Kasumi-1 (cell line): ENCODE data around the gene TCF7L2.

Experiments used
- DNase-seq, 2 experiments: peaks; one replicate each; lab custom pipeline; 2025; lab: John Stamatoyannopoulos, UW

The TCF7L2 gene

DNA sequence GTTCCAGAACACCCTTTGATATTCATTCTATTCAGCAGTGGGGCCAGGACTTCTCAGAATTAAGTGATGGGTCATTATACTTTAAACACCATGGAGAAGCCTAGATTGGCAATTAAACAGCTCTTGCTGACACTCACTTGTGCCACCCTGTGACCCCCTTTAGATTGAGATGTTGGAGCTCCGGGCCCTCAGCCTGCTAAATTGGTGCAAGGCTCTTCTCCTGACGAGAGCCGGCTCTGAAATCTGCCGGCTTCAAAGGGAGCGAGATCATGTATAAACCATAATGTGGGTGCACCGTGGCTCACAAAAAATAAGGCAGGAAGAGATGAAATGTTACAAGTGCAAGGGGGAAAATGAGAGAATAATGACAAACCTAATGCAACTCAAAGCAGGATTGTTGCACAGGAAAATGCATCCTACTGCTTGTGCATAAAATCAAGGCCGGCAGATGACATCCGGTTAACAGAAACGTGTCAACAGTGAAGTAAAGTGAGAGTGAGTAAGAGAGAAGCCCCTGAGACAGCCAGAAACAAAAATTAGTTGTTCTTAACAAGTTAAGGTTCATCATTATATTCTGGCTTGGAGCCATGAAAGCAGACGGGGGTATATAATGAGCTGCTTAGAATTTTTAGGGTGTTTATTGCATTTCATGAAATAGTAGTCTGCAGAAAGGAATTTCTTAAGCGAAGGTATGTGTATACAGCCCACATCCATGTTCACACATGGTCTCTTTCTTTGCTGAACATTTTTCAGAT, 198.2 kb downstream of the TCF7L2 start:
- DNase-seq, result no peak

DNA sequence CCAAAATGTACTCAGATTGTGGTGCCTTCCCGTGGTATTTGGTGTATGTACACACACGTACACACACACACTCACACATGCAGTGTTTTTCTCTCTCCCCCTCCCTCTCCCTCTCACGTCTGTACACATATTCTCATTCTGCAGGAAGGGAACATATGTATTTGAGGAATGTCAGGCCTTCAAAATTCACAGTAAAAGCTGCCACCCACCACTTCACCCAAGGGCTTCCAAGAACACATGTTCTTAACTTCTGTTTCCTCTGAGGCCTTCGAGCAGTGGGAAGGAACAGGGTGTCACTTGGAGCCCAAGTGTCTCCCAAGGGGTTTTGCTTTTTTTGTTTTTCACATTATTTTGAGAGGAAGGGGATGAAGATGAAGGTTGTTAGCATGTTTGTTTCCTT, 198.9 kb downstream of the TCF7L2 start:
- peak; percentile 39 to 51 for DNase-seq

DNA sequence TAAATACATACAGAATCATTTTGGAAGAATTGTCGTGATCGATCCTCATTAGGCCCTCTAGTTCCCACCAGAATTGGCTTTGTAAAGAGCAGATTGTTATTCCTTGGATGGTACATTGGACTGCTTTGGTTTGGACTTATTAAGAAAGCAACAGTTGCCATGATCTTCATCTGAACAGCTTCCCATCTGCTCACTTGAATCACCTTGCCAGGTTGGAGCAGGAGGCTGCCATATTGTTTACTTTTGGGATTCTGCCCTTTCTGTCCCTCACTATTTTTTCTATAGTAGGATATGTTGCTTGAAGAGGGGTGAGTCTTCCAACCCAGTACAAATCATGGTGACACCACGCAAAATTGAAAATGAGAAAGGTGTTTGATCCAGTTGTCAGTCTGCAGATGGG, 199.6 kb downstream of the TCF7L2 start:
- no peak for DNase-seq

DNA sequence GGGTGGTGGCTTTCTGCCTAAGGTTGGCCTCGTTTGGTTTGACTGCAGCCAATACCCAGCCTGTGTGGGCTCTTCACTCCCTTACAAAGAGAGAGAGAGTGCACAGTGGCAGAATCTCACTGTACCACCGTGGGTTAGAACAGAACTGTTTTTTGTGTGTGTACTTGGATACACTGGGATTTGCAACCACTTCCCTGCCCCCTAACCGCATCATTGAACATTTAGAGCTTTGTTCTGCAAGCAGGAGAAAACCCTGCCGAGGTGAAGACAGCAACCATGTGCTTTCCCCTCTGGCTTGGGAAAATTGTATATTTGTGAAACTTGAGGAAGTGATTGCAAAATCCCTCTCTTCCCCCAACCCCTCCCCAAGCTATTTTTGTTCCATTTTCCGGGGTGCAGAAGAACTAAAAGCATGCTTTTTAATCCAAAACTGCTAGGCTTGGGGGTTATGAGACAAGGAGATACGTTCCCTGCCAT, 201.2 kb downstream of the TCF7L2 start:
- peak; percentile 84 to 93 for DNase-seq

DNA sequence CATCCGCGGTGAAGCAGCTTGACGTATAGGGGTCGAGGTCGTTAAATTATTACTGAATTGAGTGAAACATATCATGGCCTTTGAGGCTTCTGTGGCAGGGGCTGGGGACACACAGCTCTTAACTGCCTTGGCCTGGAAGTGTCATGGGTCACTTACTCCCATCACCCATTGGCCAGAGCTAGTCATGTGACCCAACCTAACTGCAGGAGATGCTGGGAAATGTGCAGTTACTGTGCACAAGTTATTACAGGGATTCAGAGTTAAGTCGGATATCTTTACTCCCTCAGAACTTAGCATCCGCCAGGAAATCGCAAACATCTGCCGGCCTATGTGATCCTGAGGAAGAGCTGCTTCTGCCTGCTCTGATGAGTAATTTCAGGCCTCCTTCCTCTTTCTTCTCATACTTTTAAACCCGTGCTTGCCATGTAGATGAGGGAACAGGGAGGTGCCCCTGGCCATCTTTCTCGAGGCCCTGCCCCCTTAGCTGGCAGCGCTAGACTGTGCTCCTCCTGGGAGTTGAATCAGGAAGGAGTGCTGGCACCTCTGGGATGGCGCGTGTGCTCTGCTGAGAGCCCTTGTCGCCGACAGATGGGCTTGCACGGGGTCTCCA, 203.6 kb downstream of the TCF7L2 start:
- DNase-seq, result peak; percentile 99

DNA sequence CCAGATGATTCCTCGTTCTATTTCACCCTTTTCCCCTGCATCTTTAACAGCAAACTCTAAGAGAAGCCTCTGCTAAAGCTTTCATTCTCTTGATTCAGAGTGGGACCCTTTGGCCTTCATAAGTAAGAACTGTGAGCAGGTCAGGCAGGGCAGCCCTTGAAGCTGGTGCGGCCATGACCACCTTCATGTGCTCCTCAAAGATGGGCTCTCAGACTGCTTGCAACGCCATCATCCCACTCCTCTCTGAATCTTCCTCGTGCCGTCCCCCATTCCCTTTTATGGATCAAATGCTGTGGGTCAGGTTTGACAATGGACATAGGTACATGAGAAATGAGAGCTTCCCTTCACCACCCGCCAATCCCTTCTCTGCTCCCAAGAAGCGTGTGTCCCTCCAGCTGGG, 207.4 kb downstream of the TCF7L2 start:
- no peak for DNase-seq

DNA sequence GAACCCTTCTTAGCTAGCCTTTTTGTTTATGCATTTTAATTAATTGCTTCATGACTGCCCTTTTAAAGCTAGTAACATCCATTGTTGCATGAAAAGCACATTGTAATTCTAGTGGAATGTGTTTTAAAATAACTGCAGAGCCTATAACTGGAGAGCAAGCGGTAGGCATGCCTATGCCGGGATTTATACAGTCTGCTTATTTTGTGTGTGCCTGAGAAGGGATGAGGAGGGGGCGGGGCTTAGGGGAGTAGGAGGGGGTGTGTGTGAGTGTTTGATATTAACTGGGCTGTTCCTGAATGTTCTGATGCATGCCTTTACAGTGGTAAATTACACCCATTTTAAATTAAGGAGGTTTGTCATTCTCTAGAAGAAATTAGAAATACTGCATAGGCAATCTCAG, 208.1 kb downstream of the TCF7L2 start:
- no peak for DNase-seq

DNA sequence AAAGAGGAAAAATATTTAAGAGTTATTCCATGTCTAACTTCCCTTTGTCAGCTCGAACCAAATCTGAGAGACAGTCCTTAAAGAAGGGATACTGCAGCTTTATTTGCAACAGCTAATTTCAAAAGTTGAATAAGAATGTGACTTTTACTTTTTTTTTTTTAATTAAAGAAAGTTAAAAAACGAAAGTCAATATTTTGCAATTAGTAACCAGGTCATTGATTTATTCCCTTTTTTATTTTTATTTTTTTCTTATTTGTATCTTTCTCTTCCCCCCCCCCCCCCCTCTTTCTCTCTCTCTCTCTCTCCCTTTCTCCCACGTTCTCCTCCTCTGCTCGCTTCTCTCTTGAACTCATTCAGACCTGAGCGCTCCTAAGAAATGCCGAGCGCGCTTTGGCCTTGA, 209.5 kb downstream of the TCF7L2 start:
- no peak for DNase-seq

DNA sequence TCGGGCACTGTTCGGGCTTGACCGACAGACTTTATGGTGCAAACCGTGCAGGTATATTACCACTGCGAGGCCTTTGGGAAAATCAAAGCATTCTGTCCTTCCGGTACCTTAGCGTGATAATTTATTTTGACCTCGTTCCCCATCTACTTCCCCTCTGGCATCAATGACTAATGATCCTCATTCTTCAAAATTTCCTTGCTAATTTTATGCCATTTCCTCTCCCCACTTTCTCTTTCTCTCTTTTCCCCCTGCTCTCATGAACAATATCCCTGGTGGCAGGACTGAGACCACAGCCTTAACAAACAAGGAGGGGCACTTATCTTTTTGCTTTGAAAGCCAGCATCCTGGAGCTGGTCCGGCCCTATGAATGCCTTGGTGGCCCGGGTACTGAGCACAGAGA, 210.6 kb downstream of the TCF7L2 start:
- no peak for DNase-seq

DNA sequence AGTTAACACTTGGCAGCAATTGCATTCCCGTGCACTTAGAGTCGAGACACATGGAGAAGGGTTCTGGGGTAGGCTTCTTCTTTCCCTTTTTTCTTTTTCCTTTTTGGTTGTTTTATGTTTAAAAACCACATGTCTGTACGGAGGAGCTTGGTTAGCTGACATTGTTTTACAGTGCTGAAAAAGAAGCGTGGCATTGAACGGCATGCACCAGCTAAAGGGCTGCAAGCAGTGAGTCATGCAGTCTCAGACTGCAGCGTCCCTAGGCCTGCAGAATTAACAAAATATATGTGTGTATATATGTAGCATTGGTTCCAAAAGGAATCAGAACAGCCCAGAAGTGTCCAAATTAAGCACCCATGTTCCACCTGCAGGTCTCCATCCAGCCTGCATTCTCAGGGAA, 211.0 kb downstream of the TCF7L2 start:
- DNase-seq, result no peak

DNA sequence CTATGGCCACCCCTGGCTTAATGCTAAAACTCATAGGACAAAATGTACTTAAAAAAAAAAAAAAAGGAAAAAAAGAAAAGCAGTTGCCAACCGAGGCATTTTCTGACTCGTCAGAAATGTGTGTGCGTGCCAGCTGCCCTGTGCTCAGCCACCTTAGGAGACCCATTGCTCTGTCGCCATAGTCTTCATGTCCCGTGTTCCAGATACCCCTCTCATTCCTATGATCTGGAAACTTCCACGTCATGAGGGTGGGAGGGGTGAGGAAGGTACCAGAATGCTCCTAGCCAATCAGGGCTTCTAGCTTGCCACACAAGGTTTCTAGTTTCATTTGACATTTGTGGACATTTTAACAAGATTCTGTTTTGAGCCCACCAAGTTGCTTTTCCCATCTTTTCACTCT, 212.9 kb downstream of the TCF7L2 start:
- DNase-seq, result no peak

DNA sequence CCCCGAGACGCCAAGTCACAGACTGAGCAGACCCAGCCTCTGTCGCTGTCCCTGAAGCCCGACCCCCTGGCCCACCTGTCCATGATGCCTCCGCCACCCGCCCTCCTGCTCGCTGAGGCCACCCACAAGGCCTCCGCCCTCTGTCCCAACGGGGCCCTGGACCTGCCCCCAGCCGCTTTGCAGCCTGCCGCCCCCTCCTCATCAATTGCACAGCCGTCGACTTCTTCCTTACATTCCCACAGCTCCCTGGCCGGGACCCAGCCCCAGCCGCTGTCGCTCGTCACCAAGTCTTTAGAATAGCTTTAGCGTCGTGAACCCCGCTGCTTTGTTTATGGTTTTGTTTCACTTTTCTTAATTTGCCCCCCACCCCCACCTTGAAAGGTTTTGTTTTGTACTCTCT, 215.6 kb downstream of the TCF7L2 start:
- no peak for DNase-seq

DNA sequence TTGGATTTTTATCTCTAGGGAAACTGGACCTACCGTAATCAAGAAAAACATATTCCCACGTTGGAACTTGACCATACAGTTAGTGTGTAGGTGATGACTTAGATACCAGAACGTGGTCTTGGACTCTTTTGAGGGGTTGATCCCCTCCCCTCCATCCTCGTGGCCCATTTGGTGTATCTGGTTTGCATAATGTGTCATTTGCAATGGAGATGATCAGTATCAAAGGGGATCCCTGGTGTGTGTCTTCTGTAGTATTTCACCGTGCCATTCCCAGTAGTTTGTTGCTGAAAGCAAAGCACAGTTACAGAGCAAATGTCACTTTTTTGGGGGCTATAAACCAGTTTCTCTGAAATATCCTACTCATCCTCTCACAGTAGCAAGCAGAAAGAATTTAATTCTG, 217.7 kb downstream of the TCF7L2 start:
- DNase-seq, result no peak

DNA sequence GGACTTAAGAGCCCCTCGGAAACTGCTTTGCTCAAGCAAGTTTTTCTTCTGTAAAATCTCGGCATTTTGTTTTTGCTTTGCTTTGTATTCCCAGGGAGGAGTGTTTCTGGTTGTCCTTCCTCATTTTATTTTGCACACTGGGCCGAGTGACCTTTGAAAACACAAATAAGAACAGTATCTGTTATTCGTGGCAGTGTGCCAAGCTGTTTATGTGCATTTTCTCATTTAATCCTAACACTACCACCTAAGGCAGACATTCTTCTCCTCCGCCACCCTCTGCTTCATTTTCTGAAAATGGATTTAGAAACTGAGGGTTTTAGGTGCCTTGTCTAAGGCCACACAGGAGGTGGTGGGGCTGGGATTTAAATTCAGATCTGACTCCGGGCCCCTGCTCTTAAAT, 218.5 kb downstream of the TCF7L2 start:
- no peak for DNase-seq

DNA sequence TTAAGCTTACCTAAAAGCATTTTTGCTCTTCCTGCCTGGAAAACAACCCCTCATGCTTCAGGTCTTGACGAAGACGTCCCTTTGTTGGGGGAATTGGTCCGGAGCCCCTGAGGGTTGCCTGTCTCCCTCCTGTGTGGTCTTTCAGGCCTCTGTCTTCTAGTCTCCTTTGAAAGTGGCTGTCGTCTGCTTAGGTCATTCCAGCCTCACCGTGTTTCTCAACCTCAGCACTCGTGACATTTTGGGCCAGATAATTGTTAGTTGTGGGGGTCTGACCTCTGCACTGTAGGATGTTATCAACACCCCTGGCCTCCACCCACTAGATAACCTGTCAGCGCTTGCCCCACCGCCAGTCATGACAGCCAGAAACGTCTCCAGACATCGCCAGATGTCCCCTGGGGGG, 219.1 kb downstream of the TCF7L2 start:
- DNase-seq, result no peak

DNA sequence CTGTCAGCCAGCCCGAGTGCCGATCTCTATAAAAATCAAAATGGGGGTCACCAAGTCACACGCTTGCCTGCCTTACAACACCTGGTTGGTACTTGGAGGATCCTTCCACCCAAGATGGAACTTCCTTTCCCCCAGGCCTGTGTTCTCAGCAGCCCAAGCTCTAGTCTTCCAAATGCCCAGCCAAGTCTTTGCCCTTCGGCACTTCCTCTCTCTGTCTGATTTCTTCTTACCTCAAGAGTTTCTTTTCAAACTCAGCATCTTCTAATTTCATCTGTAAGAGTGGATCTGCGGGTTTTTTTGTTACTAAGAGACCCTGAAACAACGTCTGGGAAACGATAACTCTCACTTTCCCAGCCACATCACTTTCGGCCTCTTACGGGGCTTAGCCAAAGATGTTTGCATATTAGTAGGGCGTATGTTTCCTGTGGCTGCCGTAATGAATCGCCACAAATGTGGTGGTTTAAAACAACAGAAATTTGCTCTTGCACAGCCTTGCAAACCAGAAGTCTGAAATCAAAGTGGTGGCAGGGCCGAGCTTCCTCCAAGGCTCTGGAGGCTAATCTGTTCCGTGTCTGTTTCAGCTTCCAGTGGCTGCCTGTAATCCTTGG, 219.9 kb downstream of the TCF7L2 start:
- no peak for DNase-seq

DNA sequence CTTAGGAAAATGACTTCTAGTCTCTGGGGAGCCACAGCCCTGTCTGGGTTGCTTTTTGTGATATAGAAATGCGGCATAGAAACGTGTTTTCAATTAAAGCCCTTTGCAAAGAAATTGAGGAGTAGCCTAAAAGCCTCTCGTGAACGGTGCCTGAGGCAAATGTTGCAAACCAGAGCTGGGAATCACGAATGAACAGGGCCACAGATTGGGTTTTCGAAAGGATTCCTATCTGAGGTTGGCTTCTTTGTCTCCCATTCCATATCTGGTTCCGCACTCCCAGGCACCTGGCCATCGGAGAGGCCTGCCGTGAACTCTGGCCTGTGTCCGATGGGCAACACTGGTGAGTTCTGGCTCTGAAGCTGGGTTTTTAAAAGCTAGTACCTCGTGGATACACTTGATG, 221.6 kb downstream of the TCF7L2 start:
- DNase-seq, result no peak

DNA sequence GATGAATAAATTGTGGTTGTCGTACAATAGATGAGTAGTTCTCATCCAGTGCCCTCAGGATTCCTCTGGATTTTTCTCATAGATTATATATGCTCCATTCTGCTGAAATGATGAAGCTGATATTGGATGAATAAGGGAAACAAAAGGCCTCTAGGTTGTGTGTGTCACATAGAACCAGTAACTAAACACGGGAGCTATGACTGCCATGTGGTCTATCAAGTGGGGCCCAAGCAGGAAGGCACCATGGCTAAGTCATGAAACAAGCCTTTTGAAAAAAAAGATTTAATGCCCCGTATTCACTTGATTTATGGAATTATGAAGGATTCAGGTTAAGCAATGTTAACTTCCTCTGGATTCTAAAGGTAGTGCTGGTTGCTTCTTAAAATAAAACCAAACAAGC, 225.1 kb downstream of the TCF7L2 start:
- no peak for DNase-seq

DNA sequence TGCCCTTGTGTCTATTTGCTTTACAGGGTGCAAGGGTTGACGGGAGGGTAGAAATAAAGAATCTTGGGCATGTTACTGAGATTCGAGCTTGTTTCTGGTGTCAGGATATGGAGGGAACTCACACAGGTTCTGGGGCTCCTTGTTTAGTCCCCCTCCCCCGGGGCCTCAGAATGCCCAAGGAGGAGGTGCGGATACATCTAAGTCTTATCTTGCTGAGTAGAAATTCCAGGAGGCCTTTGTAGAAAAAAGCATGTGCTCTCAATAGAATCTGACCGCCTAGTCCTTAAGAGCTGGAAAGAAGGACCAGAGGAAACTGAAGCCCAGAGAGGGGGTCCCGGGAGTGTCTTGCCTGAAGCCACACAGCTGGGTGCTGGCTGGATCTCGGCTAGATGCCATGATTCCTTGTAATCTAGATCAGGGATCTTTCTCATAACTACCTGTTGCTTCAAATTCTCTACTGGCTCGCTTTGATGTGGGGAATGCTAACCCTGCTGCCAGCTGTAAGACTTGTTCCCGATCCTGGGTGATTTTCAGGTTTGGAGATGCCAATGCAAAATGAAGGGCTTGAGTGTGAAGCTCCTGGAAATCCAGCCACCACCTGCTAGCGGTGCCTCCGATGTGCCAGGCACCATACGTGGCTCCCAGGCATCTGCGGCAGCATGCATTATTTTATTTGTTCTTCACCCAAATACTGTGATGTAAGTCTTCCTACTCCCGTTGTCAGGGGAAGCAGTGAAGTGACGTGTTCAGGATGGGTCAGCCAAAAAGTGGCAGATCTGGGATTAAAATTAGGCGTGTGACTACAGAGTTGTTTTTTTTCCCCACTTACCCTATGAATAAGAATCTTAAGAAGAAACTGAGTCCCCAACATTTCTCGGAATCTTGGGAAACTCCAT, 226.0 kb downstream of the TCF7L2 start:
- DNase-seq, result no peak

DNA sequence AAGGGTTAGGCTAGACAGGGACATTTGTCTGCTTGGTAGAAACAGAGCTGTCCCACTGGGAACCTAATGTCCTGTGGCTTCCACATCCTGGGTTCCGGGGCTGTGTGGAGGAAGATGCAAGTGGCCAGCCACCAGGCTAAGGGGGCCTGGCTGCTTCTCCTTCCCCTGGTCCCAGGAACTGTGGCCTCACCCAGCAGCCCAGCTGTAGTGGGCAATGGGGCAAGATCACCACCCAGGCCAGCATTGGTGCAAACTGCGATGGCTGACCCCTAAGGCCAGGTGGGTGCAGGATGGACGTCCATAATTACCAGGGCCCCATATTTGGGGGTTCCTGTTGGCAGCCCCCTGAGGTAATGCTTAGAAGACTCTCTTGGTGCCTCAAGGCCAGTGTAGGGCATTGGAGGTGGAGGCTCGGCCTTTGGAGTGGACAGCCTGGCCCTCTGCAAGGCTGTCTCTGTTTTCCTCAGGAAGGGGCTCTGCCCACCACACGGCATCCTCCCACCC, 226.7 kb downstream of the TCF7L2 start:
- DNase-seq, result no peak

DNA sequence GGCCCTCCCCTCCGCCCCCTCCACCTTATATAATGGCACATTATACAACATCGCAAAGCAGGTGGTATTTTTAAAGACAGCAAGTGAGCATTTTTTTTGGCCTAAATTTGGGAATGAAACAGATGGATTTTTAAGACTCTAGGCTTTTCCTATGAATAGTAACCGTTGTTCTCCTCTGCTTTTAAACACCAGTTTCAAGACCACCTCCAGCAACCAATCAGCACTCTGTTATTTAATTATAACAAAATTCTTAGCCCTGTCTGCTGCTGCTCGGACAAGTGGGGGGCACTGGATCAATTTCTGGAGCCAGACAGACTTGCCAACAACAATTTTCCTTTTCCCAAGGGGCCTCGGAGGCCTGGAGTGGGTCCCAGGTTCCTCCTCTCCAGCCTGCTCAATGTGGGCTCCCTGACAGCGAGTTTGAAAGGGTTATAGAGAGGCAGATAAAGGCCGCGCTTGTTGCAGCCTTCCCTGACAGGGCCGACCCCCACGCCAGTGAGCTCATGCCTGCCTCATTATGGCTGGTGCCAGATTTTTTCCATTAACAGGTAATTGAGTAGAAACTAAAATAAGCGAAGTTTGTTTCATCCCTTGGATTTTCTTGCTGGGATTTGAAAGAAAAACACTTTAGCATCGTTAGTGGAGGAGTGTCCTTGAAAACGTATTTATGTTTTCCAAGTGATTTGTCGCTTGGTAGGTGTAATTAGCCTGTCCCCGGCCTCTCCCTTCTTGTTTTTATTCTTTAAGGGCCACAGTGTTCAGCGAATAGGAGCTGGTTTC, 227.3 kb downstream of the TCF7L2 start:
- no peak for DNase-seq
